ENCODE measurements around the gene MECP2.

DNA sequence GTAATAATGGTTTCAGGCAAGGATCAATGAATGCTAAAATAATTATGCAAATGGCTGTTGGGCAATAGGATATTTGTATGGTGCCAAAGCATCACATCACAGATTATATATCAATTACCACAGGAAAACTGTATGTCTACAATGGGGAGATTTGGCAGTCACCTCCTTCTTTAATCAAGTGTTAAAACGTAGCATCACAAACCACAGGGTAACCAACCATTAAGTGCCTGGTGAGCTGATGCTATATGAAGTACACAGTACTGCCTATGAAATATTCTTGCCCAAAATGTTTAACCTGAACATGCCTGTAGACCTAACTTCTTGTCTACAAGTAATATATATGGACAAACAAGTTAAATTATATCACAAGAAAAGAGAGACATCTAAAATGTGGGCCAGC is 25.3 kb downstream of the MECP2 start:
- TF ChIP-seq POLR2A (IDR thresholded peaks at IDR 0.05) (no peak), CTCF (IDR thresholded peaks at IDR 0.05) (no peak)

Measured in thyroid gland (tissue), 4 donors.